GM12874 (cell line): ENCODE results near the gene NTMT1.

ENCODE experiments used
- TF ChIP-seq, protein P1 (sequence below): IDR thresholded peaks from 2 replicates; pipeline ENCODE4 v1.5.1; 2011; ENCODE audit warnings: low read depth, mild to moderate bottlenecking, control low read depth, low read length, moderate library complexity; ENCODE audit not compliant: insufficient read depth

Gene NTMT1

DNA sequence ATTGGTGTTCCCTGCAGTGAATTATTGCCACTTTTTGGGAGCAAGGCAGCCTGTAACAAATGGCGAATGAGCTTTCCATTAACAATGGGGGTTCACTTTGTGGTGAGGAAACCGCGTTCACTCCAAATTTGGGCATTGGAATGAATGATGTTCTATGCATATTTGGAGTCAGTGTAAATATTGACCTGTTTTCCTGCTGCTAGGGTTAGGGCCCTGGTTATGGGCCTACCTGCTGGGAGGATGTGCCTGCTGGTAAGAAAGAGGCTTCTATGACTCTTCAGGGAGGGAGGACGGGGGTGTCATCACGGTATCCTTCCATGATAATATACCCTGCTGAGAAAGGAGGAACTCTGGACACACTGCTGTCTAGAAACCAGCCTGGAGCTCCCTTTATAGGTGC lies 34.0 kb upstream of the NTMT1 start:
- TF ChIP-seq, protein P1, sequence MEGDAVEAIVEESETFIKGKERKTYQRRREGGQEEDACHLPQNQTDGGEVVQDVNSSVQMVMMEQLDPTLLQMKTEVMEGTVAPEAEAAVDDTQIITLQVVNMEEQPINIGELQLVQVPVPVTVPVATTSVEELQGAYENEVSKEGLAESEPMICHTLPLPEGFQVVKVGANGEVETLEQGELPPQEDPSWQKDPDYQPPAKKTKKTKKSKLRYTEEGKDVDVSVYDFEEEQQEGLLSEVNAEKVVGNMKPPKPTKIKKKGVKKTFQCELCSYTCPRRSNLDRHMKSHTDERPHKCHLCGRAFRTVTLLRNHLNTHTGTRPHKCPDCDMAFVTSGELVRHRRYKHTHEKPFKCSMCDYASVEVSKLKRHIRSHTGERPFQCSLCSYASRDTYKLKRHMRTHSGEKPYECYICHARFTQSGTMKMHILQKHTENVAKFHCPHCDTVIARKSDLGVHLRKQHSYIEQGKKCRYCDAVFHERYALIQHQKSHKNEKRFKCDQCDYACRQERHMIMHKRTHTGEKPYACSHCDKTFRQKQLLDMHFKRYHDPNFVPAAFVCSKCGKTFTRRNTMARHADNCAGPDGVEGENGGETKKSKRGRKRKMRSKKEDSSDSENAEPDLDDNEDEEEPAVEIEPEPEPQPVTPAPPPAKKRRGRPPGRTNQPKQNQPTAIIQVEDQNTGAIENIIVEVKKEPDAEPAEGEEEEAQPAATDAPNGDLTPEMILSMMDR = no peak

DNA sequence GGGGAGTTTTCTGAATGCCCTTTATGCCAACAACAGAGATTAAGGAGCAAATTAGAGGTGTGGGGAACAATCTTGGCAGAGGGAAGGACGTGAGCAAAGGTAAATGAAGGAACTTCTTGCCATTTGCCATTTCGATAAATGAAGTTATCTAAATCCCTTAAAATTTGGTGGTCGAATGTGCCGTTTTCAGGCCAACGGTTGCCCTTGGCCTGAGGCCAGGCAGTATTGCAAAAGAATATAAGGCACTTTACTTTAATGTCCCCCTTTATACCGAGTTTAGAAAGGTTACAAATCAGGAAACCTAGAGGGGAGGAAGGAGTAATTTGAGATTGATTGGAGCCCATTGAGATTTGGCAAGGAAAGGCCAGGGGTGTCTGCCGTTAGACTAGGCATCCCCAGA lies 31.3 kb upstream of the NTMT1 start:
- TF ChIP-seq, protein P1 = no peak

DNA sequence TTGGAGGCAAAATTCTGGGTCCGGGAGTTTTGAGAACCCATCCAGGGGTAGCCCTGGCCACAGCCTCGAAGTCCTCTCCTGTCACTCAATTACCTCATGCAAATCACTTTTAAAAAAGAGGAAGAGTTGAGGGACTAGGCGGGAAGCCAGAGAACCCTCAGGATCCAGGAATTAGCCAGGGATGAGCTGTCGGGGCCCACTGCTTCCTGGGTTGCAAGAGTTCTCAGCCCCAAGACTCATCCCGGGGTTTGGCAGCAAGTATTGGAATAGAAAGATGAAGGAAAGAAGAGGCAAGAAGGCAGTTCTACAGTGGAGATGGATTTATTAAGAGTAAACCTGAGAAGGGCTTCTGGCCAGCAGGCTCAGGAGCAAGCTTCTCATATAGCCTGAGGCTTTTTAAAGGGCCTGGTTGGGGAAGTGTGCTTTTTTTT lies 30.6 kb upstream of the NTMT1 start:
- TF ChIP-seq, protein P1 = no peak

DNA sequence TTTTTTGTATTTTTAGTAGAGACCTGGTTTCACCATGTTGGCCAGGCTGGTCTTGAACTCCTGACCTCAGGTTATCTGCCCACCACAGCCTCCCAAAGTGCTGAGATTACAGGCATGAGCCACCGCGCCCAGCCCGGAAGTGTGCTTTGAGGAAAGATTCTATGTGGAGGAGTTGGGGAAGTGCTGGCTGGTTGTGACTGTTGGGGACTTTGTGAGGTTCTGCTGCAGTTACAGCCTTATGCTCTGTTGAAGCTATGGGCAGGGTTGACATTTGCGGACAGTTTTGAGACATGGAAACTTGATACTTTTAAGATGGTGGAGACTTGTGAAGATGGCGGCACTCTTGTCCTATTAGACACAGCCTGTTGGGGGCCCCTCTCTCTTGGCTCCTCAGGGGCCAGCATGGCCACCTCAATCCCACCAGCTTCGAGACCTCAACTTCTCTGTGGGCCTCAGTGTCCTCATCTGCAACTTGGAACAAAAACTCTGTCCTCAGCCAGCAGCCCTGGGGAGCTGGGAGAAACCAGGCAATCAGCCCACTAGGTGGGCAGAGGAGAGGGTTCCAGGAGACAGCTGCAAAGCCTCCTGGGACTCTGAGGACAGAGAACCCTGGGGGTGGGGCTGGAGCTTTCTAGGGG lies 29.9 kb upstream of the NTMT1 start:
- TF ChIP-seq, protein P1 = no peak

DNA sequence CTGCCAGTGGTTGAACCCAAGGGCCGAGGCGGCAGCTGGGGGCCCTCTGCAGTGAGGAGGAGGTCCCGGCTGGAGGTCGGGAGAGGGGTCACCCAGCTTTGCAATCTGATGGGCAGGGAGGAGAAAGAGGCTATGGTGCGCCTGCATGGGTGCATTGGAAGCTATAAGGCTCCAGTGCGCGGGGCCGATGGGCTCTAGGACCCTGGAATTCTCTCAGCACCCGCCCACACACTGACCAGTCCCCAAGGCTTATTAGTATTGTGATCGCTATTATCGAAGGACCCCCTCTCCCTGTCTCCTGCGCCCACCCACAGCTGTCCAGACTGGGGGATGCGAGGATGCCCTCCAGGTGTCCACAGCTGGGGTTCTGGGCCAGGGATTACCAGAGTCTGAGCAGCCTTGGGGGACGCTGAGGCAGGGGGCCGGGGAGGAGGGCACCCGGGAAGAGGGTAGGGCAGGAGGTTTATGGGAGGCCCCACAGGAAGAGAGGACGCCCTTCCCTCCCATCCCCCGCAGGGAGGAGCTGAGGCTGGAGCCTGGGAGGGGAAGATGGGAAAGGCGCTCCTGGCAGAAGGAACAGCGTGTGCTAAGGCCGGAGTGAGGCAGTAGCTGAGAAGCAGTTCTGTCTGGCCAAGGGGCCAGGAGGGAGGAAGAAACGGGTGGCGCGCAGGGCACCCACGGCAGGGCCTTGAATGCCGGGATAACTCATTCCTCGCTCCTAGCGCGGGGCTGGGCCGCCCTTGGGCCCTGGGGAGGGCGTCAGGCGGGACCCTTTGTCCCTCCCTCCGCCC lies 29.2 kb upstream of the NTMT1 start:
- TF ChIP-seq, protein P1 = no peak

DNA sequence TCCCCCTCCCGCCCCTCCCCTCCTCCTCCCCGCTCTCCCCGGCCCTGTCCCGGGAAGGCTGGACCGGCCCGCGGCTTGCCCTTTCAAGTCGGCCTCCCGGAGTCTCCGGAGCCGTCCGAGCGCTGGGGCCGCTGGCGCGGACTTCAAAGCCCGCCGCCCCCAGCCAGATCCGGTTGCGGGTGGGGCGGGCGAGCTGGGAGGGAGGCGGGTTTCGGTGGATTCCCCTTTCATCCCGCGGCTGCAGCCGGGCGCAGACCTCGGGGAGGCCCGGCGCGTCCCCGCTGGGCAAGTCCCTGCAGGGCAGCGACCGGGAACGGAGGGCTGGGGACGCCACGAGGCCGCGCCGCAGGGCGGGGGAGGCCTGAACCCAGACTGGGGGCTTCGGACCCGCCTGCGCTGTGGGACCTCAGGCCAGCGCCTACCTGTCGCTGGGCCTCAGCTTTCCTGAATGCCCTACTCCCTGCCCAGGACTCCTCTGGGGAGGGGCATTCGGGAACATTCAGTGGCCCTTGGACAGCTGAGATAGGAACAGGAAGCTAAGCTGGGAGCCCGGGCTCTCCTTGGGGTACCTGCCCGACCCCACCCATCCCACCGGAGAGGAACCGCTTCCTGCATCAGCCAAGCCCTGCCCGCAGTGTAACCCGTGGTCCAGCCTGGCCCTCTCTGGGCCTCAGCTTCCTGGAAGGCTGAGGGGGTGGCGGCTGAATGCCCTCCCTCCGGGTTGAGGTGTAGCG lies 28.4 kb upstream of the NTMT1 start:
- TF ChIP-seq, protein P1 = no peak

DNA sequence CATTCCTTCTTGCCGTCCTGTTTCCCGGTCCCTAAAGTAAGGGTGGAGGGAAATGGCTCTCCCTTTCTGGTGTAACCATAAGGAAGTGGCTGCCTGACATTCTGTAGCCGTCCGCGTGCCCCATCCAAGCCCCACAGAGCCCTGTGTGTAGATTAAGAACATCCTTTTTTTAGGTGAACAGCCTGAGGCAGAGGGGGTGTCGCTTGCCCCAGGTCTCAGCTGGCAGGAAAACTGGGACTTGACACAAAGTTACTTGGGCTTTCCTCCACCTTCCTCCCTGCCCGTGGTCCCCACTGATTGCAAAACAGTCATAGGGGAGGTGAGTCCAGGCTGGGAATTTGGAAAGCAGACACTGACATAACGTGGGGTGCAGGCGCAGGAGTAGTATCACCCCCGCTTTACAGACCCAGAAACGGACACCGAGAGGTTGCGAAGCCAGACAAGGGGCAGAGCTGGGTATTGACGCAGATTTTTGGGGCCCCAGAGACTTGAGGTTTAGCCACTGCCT lies 27.8 kb upstream of the NTMT1 start:
- TF ChIP-seq, protein P1 = no peak
